ENCODE results near the gene SCYGR7.
"Not testable (repeated sequence)": the region's sequence is repeated elsewhere in the genome, so short reads cannot be mapped to it uniquely, and the experiment has no call there.

The SCYGR7 gene

GRCh38 chr2:227728035-227728434, at the start of gene SCYGR7:
SCYGR7 (plus strand) TSS chr2:227728335; CDS start chr2:227728335, 0 bp downstream.
- no peak for DNase-seq

GRCh38 chr2:227684258-227684657, 43.9 kb upstream of the SCYGR7 start:
- DNase-seq, result no peak

- DNase-seq, result no peak
These were observed 40.9 kb upstream of the SCYGR7 start for GRCh38 chr2:227687189-227687588.

- DNase-seq, result no peak
These were observed 31.0 kb upstream of the SCYGR7 start for GRCh38 chr2:227696990-227697679.

- no peak for DNase-seq
These were observed 26.6 kb upstream of the SCYGR7 start for GRCh38 chr2:227701556-227701955.

- no peak for DNase-seq
These were observed 24.8 kb upstream of the SCYGR7 start for GRCh38 chr2:227703280-227703732.

- no peak for DNase-seq
These were observed 24.2 kb upstream of the SCYGR7 start for GRCh38 chr2:227703961-227704360.

- DNase-seq, result no peak
These were observed 21.3 kb upstream of the SCYGR7 start for GRCh38 chr2:227706859-227707258.

- DNase-seq, result no peak
These were observed 20.7 kb upstream of the SCYGR7 start for GRCh38 chr2:227707390-227707789.

GRCh38 chr2:227710986-227711385, 17.1 kb upstream of the SCYGR7 start:
- no peak for DNase-seq

- no peak for DNase-seq
These were observed 14.8 kb upstream of the SCYGR7 start for GRCh38 chr2:227713291-227713690.

GRCh38 chr2:227716501-227716900, 11.6 kb upstream of the SCYGR7 start:
- DNase-seq, result no peak

- peak; percentile 3 for DNase-seq
These were observed 10.2 kb upstream of the SCYGR7 start, which contains the start of gene SLC19A3 for GRCh38 chr2:227717687-227718567. SLC19A3 (minus strand) TSS chr2:227718028; CDS start chr2:227702318, 15,710 bp downstream.

- DNase-seq, result no peak
These were observed 8.5 kb upstream of the SCYGR7 start for GRCh38 chr2:227719641-227720040.

GRCh38 chr2:227720680-227721079, 7.5 kb upstream of the SCYGR7 start:
- no peak for DNase-seq

- DNase-seq, result not testable (repeated sequence)
These were observed 5.3 kb upstream of the SCYGR7 start for GRCh38 chr2:227722821-227723220.

- no peak for DNase-seq
These were observed 3.6 kb upstream of the SCYGR7 start, which contains the start of gene SCYGR6 for GRCh38 chr2:227724394-227725039. SCYGR6 (minus strand) TSS chr2:227724757; CDS start chr2:227724757, 0 bp downstream.

GRCh38 chr2:227739351-227739750, 11.2 kb downstream of the SCYGR7 start:
- DNase-seq, result no peak

GRCh38 chr2:227740705-227741104, 12.6 kb downstream of the SCYGR7 start:
- peak; percentile 23 for DNase-seq

- no peak for DNase-seq
These were observed 17.5 kb downstream of the SCYGR7 start, which contains the start of gene SCYGR8 for GRCh38 chr2:227745594-227745993. SCYGR8 (plus strand) TSS chr2:227745894; CDS start chr2:227745894, 0 bp downstream.

GRCh38 chr2:227748079-227748478, 19.9 kb downstream of the SCYGR7 start:
- no peak for DNase-seq

- DNase-seq, result not testable (repeated sequence)
These were observed 28.1 kb downstream of the SCYGR7 start for GRCh38 chr2:227756261-227756660.
